ENCODE measurements around the gene CPTP. TPM values are rescaled to one million over a fixed set of nuclear protein-coding genes. Genes with fewer than 3 reads are reported as not detected.

CPTP gene
- total RNA-seq, 1 donor from 2014 or later: 20.4 TPM

DNA sequence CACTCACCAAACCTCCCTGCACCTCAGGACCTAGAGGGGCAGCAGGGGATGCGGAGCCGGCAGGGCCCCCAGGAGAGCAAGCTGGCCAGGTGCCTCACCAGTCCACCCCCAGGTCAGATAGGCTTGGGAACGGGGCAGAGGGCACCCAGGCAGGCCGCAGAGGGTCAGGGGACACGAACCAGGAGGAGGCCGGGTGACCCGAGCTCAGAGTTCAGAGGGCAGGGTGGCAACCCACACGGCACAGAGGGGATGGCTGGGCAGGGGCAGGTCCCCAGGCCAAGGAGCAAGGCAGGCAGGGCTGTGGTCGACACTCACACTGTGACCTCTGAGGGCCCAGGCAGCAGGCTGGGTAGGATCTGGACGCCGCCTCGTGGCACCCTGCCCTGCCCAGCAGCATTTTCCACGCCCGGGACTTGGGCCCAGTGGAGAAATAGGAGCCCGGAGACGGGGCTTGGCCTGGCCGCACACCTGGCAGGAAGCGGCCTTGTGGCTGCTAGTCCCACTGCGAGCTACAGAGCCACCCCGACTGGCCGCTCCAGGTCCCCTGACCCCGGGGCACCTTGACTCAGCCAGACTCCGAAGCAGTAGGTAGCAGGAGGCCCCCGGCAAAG lies 19.3 kb downstream of the CPTP start:
- H3K4me3 ChIP-seq: no peak overlapping the region
- ATAC-seq: no peak
- H3K36me3 ChIP-seq: peaks cover 22% of the 10 kb centered on the region
- intact Hi-C loops (cut with DNase I): no loop called here
- H3K9me3 ChIP-seq: no peaks in the 10 kb centered on the region
- peak overlapping the region; percentile 46 for H3K27ac ChIP-seq
- TF ChIP-seq, protein P1, sequence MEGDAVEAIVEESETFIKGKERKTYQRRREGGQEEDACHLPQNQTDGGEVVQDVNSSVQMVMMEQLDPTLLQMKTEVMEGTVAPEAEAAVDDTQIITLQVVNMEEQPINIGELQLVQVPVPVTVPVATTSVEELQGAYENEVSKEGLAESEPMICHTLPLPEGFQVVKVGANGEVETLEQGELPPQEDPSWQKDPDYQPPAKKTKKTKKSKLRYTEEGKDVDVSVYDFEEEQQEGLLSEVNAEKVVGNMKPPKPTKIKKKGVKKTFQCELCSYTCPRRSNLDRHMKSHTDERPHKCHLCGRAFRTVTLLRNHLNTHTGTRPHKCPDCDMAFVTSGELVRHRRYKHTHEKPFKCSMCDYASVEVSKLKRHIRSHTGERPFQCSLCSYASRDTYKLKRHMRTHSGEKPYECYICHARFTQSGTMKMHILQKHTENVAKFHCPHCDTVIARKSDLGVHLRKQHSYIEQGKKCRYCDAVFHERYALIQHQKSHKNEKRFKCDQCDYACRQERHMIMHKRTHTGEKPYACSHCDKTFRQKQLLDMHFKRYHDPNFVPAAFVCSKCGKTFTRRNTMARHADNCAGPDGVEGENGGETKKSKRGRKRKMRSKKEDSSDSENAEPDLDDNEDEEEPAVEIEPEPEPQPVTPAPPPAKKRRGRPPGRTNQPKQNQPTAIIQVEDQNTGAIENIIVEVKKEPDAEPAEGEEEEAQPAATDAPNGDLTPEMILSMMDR (IDR thresholded peaks at IDR 0.05): no peak
- H3K27me3 ChIP-seq (ENCODE audit: low read depth): no peaks in the 10 kb centered on the region
- peaks cover 41% of the 10 kb centered on the region for H3K4me1 ChIP-seq
- no peak for DNase-seq

DNA sequence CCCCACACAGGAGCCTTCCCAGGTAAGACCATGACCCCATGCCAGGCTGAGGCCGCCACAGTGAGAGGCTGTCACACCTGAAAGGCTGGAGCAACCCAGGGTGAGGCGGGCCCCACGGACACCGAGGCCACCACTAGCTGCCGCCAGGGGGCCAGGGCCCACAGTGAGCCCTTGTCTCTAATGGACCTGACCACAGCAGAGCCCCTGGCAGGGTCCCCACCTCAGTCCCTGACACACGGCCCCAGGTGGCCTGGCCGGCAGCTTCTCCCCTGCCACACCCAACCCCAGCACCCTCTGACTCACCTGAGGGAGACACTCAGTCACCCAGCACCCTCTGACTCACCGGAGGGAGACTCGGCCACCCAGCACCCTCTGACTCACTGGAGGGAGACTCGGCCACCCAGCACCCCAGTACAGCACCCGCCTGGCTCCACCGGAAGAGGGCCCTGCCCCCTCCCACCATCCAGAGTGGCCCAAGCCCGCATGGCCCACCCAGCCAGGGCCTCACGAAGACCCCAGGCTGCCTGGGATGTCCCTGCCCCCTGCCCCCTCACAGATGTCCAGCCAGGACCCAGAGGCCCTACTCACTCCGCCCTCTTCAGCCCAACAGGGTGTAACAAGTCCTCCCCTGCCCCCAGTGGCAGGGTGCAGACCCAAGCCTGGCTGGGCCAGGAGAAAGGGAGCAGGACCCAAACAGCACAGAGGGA lies 20.2 kb downstream of the CPTP start:
- intact Hi-C loops (cut with DNase I): no loop called here
- Histone ChIP-seq H3K4me3 (no peak overlapping the region), H3K9me3 (no peaks in the 10 kb centered on the region), H3K36me3 (peaks cover 15% of the 10 kb centered on the region), H3K27ac (peak overlapping the region; percentile 46), H3K27me3 (ENCODE audit: low read depth) (no peaks in the 10 kb centered on the region), H3K4me1 (peaks cover 41% of the 10 kb centered on the region)
- DNase-seq (no peak), ATAC-seq (peak; percentile 43 to 51)
- TF ChIP-seq, protein P1 (IDR thresholded peaks at IDR 0.05): peak; percentile 28

DNA sequence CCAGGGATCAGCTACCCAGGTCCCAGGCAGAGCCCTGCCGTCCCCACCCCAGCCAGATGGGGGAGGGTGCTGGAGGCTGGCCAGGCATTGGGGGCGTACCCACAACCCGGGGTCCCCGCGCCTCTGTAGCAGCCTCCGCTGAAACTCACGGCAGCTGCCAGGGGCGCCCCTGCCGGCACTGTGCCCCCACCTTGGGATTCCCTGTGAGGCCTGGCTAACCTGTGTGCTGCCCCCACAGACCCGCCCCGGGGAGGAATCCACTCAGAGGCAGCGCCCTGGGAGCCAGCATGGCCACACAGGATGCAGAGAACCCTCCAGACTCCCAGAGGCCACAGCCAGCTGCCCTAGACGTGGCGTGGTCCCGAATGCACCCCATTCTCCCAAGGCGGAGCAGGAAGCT lies 20.8 kb downstream of the CPTP start:
- intact Hi-C loops (cut with DNase I): no loop called here
- DNase-seq (no peak), ATAC-seq (peak; percentile 11 to 12)
- TF ChIP-seq, protein P1 (IDR thresholded peaks at IDR 0.05): no peak
- H3K36me3 ChIP-seq: peaks cover 9% of the 10 kb centered on the region
- peaks cover 41% of the 10 kb centered on the region for H3K4me1 ChIP-seq
- no peaks in the 10 kb centered on the region for H3K27me3 ChIP-seq (ENCODE audit: low read depth)
- H3K27ac ChIP-seq: peak overlapping the region; percentile 46
- no peaks in the 10 kb centered on the region for H3K9me3 ChIP-seq
- H3K4me3 ChIP-seq: no peak overlapping the region

DNA sequence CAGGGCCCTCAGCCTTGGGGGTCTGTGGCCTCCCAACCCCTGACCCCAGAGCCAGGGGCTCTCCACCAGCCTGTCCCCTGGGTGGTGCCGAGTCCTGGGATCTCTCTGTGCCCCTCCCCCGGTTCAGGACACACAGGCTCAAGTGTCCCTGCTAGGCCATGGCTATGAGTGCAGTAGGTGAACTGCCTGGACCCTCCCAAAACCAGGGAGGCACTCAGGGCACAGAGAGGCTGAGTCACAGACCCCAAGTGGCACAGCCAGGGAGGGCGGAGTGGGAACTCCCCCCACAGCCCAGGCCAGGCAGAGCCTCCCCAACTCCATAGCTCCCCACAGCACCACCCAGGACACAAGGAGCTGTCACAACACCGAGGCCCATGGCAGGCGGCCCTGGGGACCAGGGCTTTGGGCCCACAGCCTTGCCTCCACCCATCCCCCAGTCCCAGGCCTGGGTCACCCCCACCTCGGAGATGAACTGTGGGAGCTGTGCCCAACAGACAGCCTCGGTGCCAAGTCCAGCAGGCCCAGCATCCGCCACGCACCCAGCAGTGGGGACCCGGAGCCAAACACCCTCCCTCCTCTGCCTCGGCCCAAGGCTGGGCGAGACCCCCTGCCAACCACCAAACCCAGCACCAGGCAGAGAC lies 21.4 kb downstream of the CPTP start:
- Histone ChIP-seq H3K9me3 (no peaks in the 10 kb centered on the region), H3K4me3 (no peak overlapping the region), H3K27me3 (ENCODE audit: low read depth) (no peaks in the 10 kb centered on the region), H3K27ac (peak overlapping the region; percentile 46), H3K36me3 (peaks cover 8% of the 10 kb centered on the region), H3K4me1 (peaks cover 41% of the 10 kb centered on the region)
- intact Hi-C loops (cut with DNase I): no loop called here
- TF ChIP-seq, protein P1 (IDR thresholded peaks at IDR 0.05): no peak
- ATAC-seq (no peak), DNase-seq (no peak)

DNA sequence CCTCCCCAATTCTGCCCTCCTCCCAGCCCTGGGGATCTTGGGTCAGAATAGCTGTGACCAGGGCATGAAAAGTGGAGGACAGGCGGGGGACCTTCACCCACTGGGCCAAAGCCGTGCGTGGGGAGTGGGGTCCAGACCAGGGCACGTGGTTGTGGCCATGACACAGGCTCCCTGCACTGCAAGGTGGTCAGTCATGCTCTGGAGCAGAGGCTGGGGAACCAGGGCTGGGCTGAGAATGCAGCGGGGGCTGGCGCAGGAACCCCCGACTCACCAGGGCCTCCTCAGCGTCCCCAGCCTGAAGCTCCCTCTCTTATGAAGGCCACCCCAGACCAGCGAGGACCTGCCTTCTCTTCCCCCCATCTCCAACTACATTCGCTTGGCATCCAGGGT lies 21.9 kb downstream of the CPTP start:
- intact Hi-C loops (cut with DNase I): no loop called here
- ATAC-seq (no peak), DNase-seq (no peak)
- Histone ChIP-seq H3K27me3 (ENCODE audit: low read depth) (no peaks in the 10 kb centered on the region), H3K9me3 (no peaks in the 10 kb centered on the region), H3K4me1 (peaks cover 43% of the 10 kb centered on the region), H3K4me3 (no peak overlapping the region), H3K36me3 (peaks cover 4% of the 10 kb centered on the region), H3K27ac (peak overlapping the region; percentile 46)
- TF ChIP-seq, protein P1 (IDR thresholded peaks at IDR 0.05): no peak

Measured in lower lobe of right lung (tissue), 2 donors.